Measurements from ENCODE around the gene GDF7. TPM values are rescaled to one million over a fixed set of nuclear protein-coding genes. Genes with fewer than 3 reads are reported as not detected.

The GDF7 gene
- total RNA-seq, 1 donor from 2014 or later, result 0.05 TPM

GRCh38 chr2:20669562-20670314 is 2.8 kb downstream of the GDF7 start:
- H3K9me3 Mint-ChIP-seq, result no peaks in the 10 kb centered on the region
- DNase-seq (ENCODE audit: low spot score), result no peak
- peaks cover 46% of the 10 kb centered on the region for H3K27me3 Mint-ChIP-seq (ENCODE audit: low read depth)
- H3K4me3 Mint-ChIP-seq (ENCODE audit: low read depth), result no peak overlapping the region
- H3K27ac Mint-ChIP-seq, result no peak overlapping the region
- no peaks in the 10 kb centered on the region for H3K36me3 Mint-ChIP-seq (ENCODE audit: low read depth)
- H3K4me1 Mint-ChIP-seq (ENCODE audit: low read depth), result no peaks in the 10 kb centered on the region
- intact Hi-C loops (cut with micrococcal nuclease), result loop anchor here (5.0 to 10.0 kb wide), 2 partner anchors 445 to 1317 kb away; no protein-coding TSS in a partner anchor

- intact Hi-C loops (cut with micrococcal nuclease), result no loop called here
- DNase-seq (ENCODE audit: low spot score), result no peak
- no peaks in the 10 kb centered on the region for H3K9me3 Mint-ChIP-seq
- no peak overlapping the region for H3K27ac Mint-ChIP-seq
- H3K27me3 Mint-ChIP-seq (ENCODE audit: low read depth), result peaks cover 39% of the 10 kb centered on the region
- H3K4me1 Mint-ChIP-seq (ENCODE audit: low read depth), result no peaks in the 10 kb centered on the region
- no peaks in the 10 kb centered on the region for H3K36me3 Mint-ChIP-seq (ENCODE audit: low read depth)
- H3K4me3 Mint-ChIP-seq (ENCODE audit: low read depth), result no peak overlapping the region
Observed at GRCh38 chr2:20670315-20671035, 3.5 kb downstream of the GDF7 start.

GRCh38 chr2:20671036-20671735 is 4.2 kb downstream of the GDF7 start:
- Mint-ChIP-seq H3K27me3 (ENCODE audit: low read depth) (peaks cover 37% of the 10 kb centered on the region), H3K27ac (no peak overlapping the region), H3K36me3 (ENCODE audit: low read depth) (no peaks in the 10 kb centered on the region), H3K4me3 (ENCODE audit: low read depth) (no peak overlapping the region), H3K9me3 (no peaks in the 10 kb centered on the region), H3K4me1 (ENCODE audit: low read depth) (no peaks in the 10 kb centered on the region)
- intact Hi-C loops (cut with micrococcal nuclease), result no loop called here
- no peak for DNase-seq (ENCODE audit: low spot score)

- no peak for DNase-seq (ENCODE audit: low spot score)
- Mint-ChIP-seq H3K27ac (no peak overlapping the region), H3K4me1 (ENCODE audit: low read depth) (no peaks in the 10 kb centered on the region), H3K27me3 (ENCODE audit: low read depth) (peaks cover 33% of the 10 kb centered on the region), H3K9me3 (no peaks in the 10 kb centered on the region), H3K4me3 (ENCODE audit: low read depth) (no peak overlapping the region), H3K36me3 (ENCODE audit: low read depth) (no peaks in the 10 kb centered on the region)
- intact Hi-C loops (cut with micrococcal nuclease), result no loop called here
Observed at GRCh38 chr2:20671736-20672080, 4.8 kb downstream of the GDF7 start.

- Mint-ChIP-seq H3K36me3 (ENCODE audit: low read depth) (no peaks in the 10 kb centered on the region), H3K4me1 (ENCODE audit: low read depth) (no peaks in the 10 kb centered on the region), H3K9me3 (no peaks in the 10 kb centered on the region), H3K27me3 (ENCODE audit: low read depth) (peaks cover 33% of the 10 kb centered on the region), H3K4me3 (ENCODE audit: low read depth) (no peak overlapping the region), H3K27ac (no peak overlapping the region)
- intact Hi-C loops (cut with micrococcal nuclease), result no loop called here
- no peak for DNase-seq (ENCODE audit: low spot score)
Observed at GRCh38 chr2:20672201-20672951, 5.4 kb downstream of the GDF7 start.

- intact Hi-C loops (cut with micrococcal nuclease), result no loop called here
- Mint-ChIP-seq H3K36me3 (ENCODE audit: low read depth) (no peaks in the 10 kb centered on the region), H3K4me1 (ENCODE audit: low read depth) (no peaks in the 10 kb centered on the region), H3K9me3 (no peaks in the 10 kb centered on the region), H3K4me3 (ENCODE audit: low read depth) (no peak overlapping the region), H3K27me3 (ENCODE audit: low read depth) (peaks cover 20% of the 10 kb centered on the region), H3K27ac (no peak overlapping the region)
- DNase-seq (ENCODE audit: low spot score), result no peak
Observed at GRCh38 chr2:20673686-20674308, 6.9 kb downstream of the GDF7 start.

GRCh38 chr2:20674309-20674965 is 7.5 kb downstream of the GDF7 start:
- Mint-ChIP-seq H3K4me1 (ENCODE audit: low read depth) (no peaks in the 10 kb centered on the region), H3K36me3 (ENCODE audit: low read depth) (no peaks in the 10 kb centered on the region), H3K4me3 (ENCODE audit: low read depth) (no peak overlapping the region), H3K27me3 (ENCODE audit: low read depth) (peaks cover 14% of the 10 kb centered on the region), H3K9me3 (no peaks in the 10 kb centered on the region), H3K27ac (no peak overlapping the region)
- intact Hi-C loops (cut with micrococcal nuclease), result no loop called here
- DNase-seq (ENCODE audit: low spot score), result no peak

- DNase-seq (ENCODE audit: low spot score), result no peak
- intact Hi-C loops (cut with micrococcal nuclease), result no loop called here
- no peaks in the 10 kb centered on the region for H3K4me1 Mint-ChIP-seq (ENCODE audit: low read depth)
- H3K9me3 Mint-ChIP-seq, result no peaks in the 10 kb centered on the region
- no peak overlapping the region for H3K4me3 Mint-ChIP-seq (ENCODE audit: low read depth)
- no peaks in the 10 kb centered on the region for H3K36me3 Mint-ChIP-seq (ENCODE audit: low read depth)
- peaks cover 9% of the 10 kb centered on the region for H3K27me3 Mint-ChIP-seq (ENCODE audit: low read depth)
- no peak overlapping the region for H3K27ac Mint-ChIP-seq
Observed at GRCh38 chr2:20674974-20675679, 8.2 kb downstream of the GDF7 start.

- H3K27ac Mint-ChIP-seq, result no peak overlapping the region
- H3K4me3 Mint-ChIP-seq (ENCODE audit: low read depth), result no peak overlapping the region
- DNase-seq (ENCODE audit: low spot score), result no peak
- H3K4me1 Mint-ChIP-seq (ENCODE audit: low read depth), result no peaks in the 10 kb centered on the region
- peaks cover 9% of the 10 kb centered on the region for H3K27me3 Mint-ChIP-seq (ENCODE audit: low read depth)
- H3K9me3 Mint-ChIP-seq, result no peaks in the 10 kb centered on the region
- no peaks in the 10 kb centered on the region for H3K36me3 Mint-ChIP-seq (ENCODE audit: low read depth)
- intact Hi-C loops (cut with micrococcal nuclease), result no loop called here
Observed at GRCh38 chr2:20675701-20676352, 8.9 kb downstream of the GDF7 start.

- Mint-ChIP-seq H3K9me3 (no peaks in the 10 kb centered on the region), H3K27ac (no peak overlapping the region), H3K4me1 (ENCODE audit: low read depth) (no peaks in the 10 kb centered on the region), H3K36me3 (ENCODE audit: low read depth) (no peaks in the 10 kb centered on the region), H3K4me3 (ENCODE audit: low read depth) (no peak overlapping the region), H3K27me3 (ENCODE audit: low read depth) (peaks cover 9% of the 10 kb centered on the region)
- intact Hi-C loops (cut with micrococcal nuclease), result no loop called here
- no peak for DNase-seq (ENCODE audit: low spot score)
Observed at GRCh38 chr2:20676353-20677215, 9.6 kb downstream of the GDF7 start.
